SKM-1 treated with dmso at 0.1 percent for 144 hours (cell line): Measurements from ENCODE around the gene POLD1.

Experiments
- DNase-seq: peaks from one replicate; lab custom pipeline; 2025; ENCODE audit not compliant: unreplicated experiment; lab: John Stamatoyannopoulos, UW

POLD1 gene

GRCh38 chr19:50365434-50366306 lies 18.5 kb upstream of the POLD1 start, which contains the start of gene NAPSA:
Gene NAPSA (minus strand): TSS chr19:50365639. CDS start chr19:50365621, 18 bp downstream.
- no peak for DNase-seq

GRCh38 chr19:50368649-50369570 lies 15.2 kb upstream of the POLD1 start:
- DNase-seq, result peak; percentile 55

- DNase-seq, result peak; percentile 55
Observed at GRCh38 chr19:50371914-50372475, 12.2 kb upstream of the POLD1 start.

GRCh38 chr19:50376166-50377050 lies 7.7 kb upstream of the POLD1 start, which contains the start of gene NR1H2:
Gene NR1H2 (plus strand): TSS chr19:50376457. CDS start chr19:50377606, 1,149 bp downstream.
- DNase-seq, result peak; percentile 81

GRCh38 chr19:50377051-50377461 lies 7.1 kb upstream of the POLD1 start:
- no peak for DNase-seq

- DNase-seq, result no peak
Observed at GRCh38 chr19:50377517-50377916, 6.6 kb upstream of the POLD1 start.

GRCh38 chr19:50378169-50378862 lies 5.8 kb upstream of the POLD1 start:
- DNase-seq, result no peak

GRCh38 chr19:50378863-50379236 lies 5.3 kb upstream of the POLD1 start:
- no peak for DNase-seq

GRCh38 chr19:50379602-50380001 lies 4.5 kb upstream of the POLD1 start:
- no peak for DNase-seq

- no peak for DNase-seq
Observed at GRCh38 chr19:50380137-50380536, 4.0 kb upstream of the POLD1 start.

GRCh38 chr19:50380751-50381151 lies 3.4 kb upstream of the POLD1 start:
- DNase-seq, result no peak

GRCh38 chr19:50381881-50382729 lies 2.0 kb upstream of the POLD1 start:
- no peak for DNase-seq

- no peak for DNase-seq
Observed at GRCh38 chr19:50383001-50383851, 921 bp upstream of the POLD1 start.

GRCh38 chr19:50384685-50385535 lies 763 bp downstream of the POLD1 start:
- DNase-seq, result no peak

GRCh38 chr19:50387176-50387867 lies 3.2 kb downstream of the POLD1 start:
- DNase-seq, result no peak

- no peak for DNase-seq
Observed at GRCh38 chr19:50387868-50388245, 3.7 kb downstream of the POLD1 start.
